GM12878 (cell line): ENCODE results near the gene NSMCE1. TPM values are rescaled to one million over a fixed set of nuclear protein-coding genes. Genes with fewer than 3 reads are reported as not detected.

Experiments
- CHD2 ChIP-seq: IDR thresholded peaks from 2 replicates; pipeline ENCODE4 v1.6.1; 2011; ENCODE audit warnings: low read depth, low read length, improper control_type of control experiment, borderline replicate concordance
- EGR1 ChIP-seq, 2 experiments: IDR thresholded peaks; 1 replicate in 1 of 2; 2 replicates in 1 of 2; pipeline ENCODE4 v1.6.1; 2011 to 2012; ENCODE audit warnings: low read depth in 2 of 2, low read length in 2 of 2, borderline replicate concordance in 1 of 2, mild to moderate bottlenecking in 1 of 2, moderate library complexity in 1 of 2
- IKZF1 ChIP-seq: fragments of 450-650 bp; conservative IDR thresholded peaks from 2 replicates; pipeline ENCODE4 v1.6.1; 2017; ENCODE audit warnings: antibody characterized with exemption, mild to moderate bottlenecking
- JUNB ChIP-seq: IDR thresholded peaks from 2 replicates; pipeline ENCODE4 v1.6.1; 2016; ENCODE audit warnings: antibody characterized with exemption, mild to moderate bottlenecking
- MYB ChIP-seq: fragments of 150-350 bp; IDR thresholded peaks from 2 replicates; pipeline ENCODE4 v1.6.1; 2014; ENCODE audit warnings: mild to moderate bottlenecking, low read depth, low read length, borderline replicate concordance
- POLR2AphosphoS2 ChIP-seq: IDR thresholded peaks from 2 replicates; pipeline ENCODE4 v1.6.1; 2011; ENCODE audit warnings: low read depth, mild to moderate bottlenecking, low read length, improper control_type of control experiment, moderate library complexity
- polyA plus RNA-seq, 11 experiments: library from polyadenylated mRNA; depleted of rRNA in 4 of 11; unstranded in 6 of 11; stranded (reverse) in 5 of 11; fragments of >200 nt; fragmentation: Nextera tagmentation in 4 of 11; fragmentation: Illumina TruSeq in 1 of 11; extraction: Ambion mirVana in 4 of 11; extraction: Trizol in 1 of 11; gene quantifications; 1 replicate in 1 of 11; 2 replicates in 10 of 11; pipeline versions ENCODE4 v1.2.1 to v1.2.3, GENCODE V29; 2011 to 2016; ENCODE audit warnings: inconsistent platforms in 2 of 11, missing spikeins in 2 of 11, low read depth in 1 of 11
- total RNA-seq, 4 experiments: library from RNA; depleted of rRNA in 3 of 4; stranded (reverse); fragments of >200 nt in 3 of 4; fragmentation: Illumina TruSeq in 1 of 4; extraction: Trizol in 1 of 4; gene quantifications; 2 replicates each; pipeline versions ENCODE4 v1.2.1 to v1.2.3, GENCODE V29; 2013 to 2021
- TF ChIP-seq, protein P1 (sequence below): IDR thresholded peaks from 2 replicates; pipeline ENCODE4 v1.6.1; 2012; ENCODE audit warnings: improper control_type of control experiment, low read depth, low read length; ENCODE audit not compliant: insufficient replicate concordance
- TF ChIP-seq, protein P2 (sequence below): fragments of 450-650 bp; IDR thresholded peaks from 2 replicates; pipeline ENCODE4 v1.6.1; 2016; ENCODE audit warnings: mild to moderate bottlenecking

Gene NSMCE1
- total and polyA plus RNA-seq, 10 of the 15 experiments (the other 5 are each of a cell fraction or from before 2014, with no cell fraction given): 54.0 to 214 (median 71.4) TPM

DNA sequence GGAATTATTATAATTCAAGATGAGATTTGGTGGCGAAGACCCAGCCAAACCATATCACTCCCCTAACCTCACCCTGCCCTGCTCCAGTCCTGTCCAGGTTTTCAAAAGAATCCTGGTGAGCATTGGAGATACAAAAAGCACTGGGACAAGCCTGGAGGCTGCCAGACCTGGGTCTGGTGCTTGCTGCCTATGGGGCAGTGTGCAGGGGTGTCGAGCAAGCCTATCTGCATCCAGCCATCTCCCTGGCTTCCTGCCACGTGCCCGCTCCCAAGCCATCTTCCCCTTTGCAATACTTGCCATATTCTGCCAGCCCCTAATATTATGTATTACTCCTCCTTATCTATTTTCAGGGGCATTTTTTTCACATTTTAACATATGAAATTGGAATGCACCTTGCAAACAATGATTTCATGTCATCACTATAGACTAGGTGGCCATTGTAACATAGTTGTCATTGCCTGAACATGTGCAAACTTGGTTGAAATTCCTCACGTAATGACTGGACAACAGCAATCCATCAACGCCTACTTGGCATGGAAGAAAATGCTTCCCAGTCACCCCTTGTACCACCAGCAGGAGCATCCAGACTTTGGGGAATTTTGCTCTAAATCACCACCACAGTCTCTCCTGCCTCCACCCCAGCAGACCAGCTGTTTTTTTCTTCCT lies 73.4 kb downstream of the NSMCE1 start (continued):
- TF ChIP-seq, protein P1, sequence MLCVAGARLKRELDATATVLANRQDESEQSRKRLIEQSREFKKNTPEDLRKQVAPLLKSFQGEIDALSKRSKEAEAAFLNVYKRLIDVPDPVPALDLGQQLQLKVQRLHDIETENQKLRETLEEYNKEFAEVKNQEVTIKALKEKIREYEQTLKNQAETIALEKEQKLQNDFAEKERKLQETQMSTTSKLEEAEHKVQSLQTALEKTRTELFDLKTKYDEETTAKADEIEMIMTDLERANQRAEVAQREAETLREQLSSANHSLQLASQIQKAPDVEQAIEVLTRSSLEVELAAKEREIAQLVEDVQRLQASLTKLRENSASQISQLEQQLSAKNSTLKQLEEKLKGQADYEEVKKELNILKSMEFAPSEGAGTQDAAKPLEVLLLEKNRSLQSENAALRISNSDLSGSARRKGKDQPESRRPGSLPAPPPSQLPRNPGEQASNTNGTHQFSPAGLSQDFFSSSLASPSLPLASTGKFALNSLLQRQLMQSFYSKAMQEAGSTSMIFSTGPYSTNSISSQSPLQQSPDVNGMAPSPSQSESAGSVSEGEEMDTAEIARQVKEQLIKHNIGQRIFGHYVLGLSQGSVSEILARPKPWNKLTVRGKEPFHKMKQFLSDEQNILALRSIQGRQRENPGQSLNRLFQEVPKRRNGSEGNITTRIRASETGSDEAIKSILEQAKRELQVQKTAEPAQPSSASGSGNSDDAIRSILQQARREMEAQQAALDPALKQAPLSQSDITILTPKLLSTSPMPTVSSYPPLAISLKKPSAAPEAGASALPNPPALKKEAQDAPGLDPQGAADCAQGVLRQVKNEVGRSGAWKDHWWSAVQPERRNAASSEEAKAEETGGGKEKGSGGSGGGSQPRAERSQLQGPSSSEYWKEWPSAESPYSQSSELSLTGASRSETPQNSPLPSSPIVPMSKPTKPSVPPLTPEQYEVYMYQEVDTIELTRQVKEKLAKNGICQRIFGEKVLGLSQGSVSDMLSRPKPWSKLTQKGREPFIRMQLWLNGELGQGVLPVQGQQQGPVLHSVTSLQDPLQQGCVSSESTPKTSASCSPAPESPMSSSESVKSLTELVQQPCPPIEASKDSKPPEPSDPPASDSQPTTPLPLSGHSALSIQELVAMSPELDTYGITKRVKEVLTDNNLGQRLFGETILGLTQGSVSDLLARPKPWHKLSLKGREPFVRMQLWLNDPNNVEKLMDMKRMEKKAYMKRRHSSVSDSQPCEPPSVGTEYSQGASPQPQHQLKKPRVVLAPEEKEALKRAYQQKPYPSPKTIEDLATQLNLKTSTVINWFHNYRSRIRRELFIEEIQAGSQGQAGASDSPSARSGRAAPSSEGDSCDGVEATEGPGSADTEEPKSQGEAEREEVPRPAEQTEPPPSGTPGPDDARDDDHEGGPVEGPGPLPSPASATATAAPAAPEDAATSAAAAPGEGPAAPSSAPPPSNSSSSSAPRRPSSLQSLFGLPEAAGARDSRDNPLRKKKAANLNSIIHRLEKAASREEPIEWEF: no peak
- TF ChIP-seq EGR1 (IDR thresholded peaks at IDR 0.05; ENCODE audit: borderline replicate concordance in 1 of 2, low read depth in 2 of 2, low read length in 2 of 2): no peak
- no peak for TF ChIP-seq MYB
- TF ChIP-seq POLR2AphosphoS2: no peak
- TF ChIP-seq JUNB: no peak
- no peak for TF ChIP-seq CHD2
- TF ChIP-seq IKZF1: no peak
- TF ChIP-seq, protein P2, sequence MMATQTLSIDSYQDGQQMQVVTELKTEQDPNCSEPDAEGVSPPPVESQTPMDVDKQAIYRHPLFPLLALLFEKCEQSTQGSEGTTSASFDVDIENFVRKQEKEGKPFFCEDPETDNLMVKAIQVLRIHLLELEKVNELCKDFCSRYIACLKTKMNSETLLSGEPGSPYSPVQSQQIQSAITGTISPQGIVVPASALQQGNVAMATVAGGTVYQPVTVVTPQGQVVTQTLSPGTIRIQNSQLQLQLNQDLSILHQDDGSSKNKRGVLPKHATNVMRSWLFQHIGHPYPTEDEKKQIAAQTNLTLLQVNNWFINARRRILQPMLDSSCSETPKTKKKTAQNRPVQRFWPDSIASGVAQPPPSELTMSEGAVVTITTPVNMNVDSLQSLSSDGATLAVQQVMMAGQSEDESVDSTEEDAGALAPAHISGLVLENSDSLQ: no peak
